K562 (cell line): ENCODE results near the gene CHPF2. TPM values are rescaled to one million over a fixed set of nuclear protein-coding genes. Genes with fewer than 3 reads are reported as not detected.
A peak's percentile ranks its signal among the peaks of the same experiment; 100 is the strongest.

Experiments
- ATAC-seq: fragments of 200-7000 bp; cut with Tn5 transposase; 3 replicates; pipeline ENCODE4 v1.9.1; 2020; ENCODE audit warnings: moderate library complexity
- BruUV-seq: library from RNA; stranded (reverse); fragments of 400-500 nt; replicated peaks from 2 replicates; lab custom pipeline; 2021; lab: Mats Ljungman, UMichigan
- CTCF ChIA-PET: fragments of 300-600 bp; formaldehyde crosslinking; extraction: SDS; loops from one replicate; lab custom pipeline; 2021; ENCODE audit warnings: low intra/inter-chr PET ratio; lab: Yijun Ruan, JAX
- POLR2A ChIA-PET: fragments of 300-600, 350-650 bp; sonication (Branson Sonifier 250); formaldehyde crosslinking; extraction: SDS; loops from one replicate; lab custom pipeline; 2021; ENCODE audit warnings: antibody characterized with exemption, inconsistent platforms; lab: Yijun Ruan, JAX
- DNase-seq, 4 experiments: peaks; one replicate each; pipeline versions ENCODE4 v3.0.0 to v3.0.0-alpha.2; 2011 to 2018; ENCODE audit warnings: low spot score in 3 of 4, mixed read lengths in 3 of 4; ENCODE audit errors: extremely low read depth in 1 of 4
- FAIRE-seq: peaks from 2 replicates; lab custom pipeline; 2011; peaks lifted over from hg19 to GRCh38; lab: Jason Lieb, UNC
- H2AFZ ChIP-seq: 2 replicates; pipeline ENCODE4 v1.6.0; 2011; ENCODE audit warnings: low read depth, low read length, control low read depth, inconsistent platforms
- H3K27ac ChIP-seq: fragments of 200-600 bp; 3 replicates; pipeline ENCODE4 v1.8.0; 2011; ENCODE audit warnings: low read depth, mild to moderate bottlenecking, control low read depth, inconsistent platforms, low read length, moderate library complexity, mixed read lengths; ENCODE audit errors: extremely low read depth
- H3K27me3 ChIP-seq, 2 experiments: fragments of 300-600 bp in 1 of 2; 2 replicates in 1 of 2; 3 replicates in 1 of 2; pipeline versions ENCODE4 v1.6.0 to v1.8.0; 2011; ENCODE audit warnings: inconsistent platforms in 2 of 2, low read length in 2 of 2, mild to moderate bottlenecking in 1 of 2, mixed read lengths in 1 of 2, moderate library complexity in 1 of 2; ENCODE audit not compliant: control insufficient read depth in 2 of 2, insufficient read depth in 2 of 2
- H3K36me3 ChIP-seq: fragments of 300-600 bp; 3 replicates; pipeline ENCODE4 v1.8.0; 2011; ENCODE audit warnings: mild to moderate bottlenecking, low read length, inconsistent platforms; ENCODE audit not compliant: control insufficient read depth, insufficient read depth
- H3K4me1 ChIP-seq, 2 experiments: fragments of 200-600 bp in 1 of 2; replicated peaks in 1 of 2; 2 replicates in 1 of 2; 3 replicates in 1 of 2; pipeline versions ENCODE4 v1.5.1 to v1.8.0; 2011; ENCODE audit warnings: inconsistent platforms in 2 of 2, low read length in 2 of 2, mild to moderate bottlenecking in 1 of 2, mixed read lengths in 1 of 2, moderate library complexity in 1 of 2; ENCODE audit not compliant: control insufficient read depth in 2 of 2, insufficient read depth in 2 of 2
- H3K4me2 ChIP-seq: 2 replicates; pipeline ENCODE4 v1.6.1; 2011; ENCODE audit warnings: low read length, control low read depth, inconsistent platforms, mixed read lengths; ENCODE audit not compliant: insufficient read depth
- H3K4me3 ChIP-seq: fragments of 200-600 bp; sonication (generic), shearing (Covaris generic); 2 replicates; pipeline ENCODE4 v1.5.1; 2016; ENCODE audit warnings: control low read depth, inconsistent platforms
- H3K79me2 ChIP-seq: fragments of 200-600 bp; 3 replicates; pipeline ENCODE4 v1.8.0; 2011; ENCODE audit warnings: low read length, inconsistent platforms; ENCODE audit not compliant: control insufficient read depth, insufficient read depth
- H3K9ac ChIP-seq, 2 experiments: 2 replicates each; pipeline versions ENCODE4 v1.6.0 to v1.6.1; 2011; ENCODE audit warnings: low read depth in 2 of 2, low read length in 2 of 2, control low read depth in 1 of 2, inconsistent platforms in 1 of 2, mild to moderate bottlenecking in 1 of 2, mixed read lengths in 1 of 2; ENCODE audit not compliant: insufficient read depth in 1 of 2
- H3K9me1 ChIP-seq: one replicate; pipeline ENCODE4 v1.6.0; 2011; ENCODE audit warnings: inconsistent platforms, mild to moderate bottlenecking, low read length, moderate library complexity; ENCODE audit not compliant: control insufficient read depth, insufficient read depth
- H3K9me3 ChIP-seq: replicated peaks from 2 replicates; pipeline ENCODE4 v1.5.1; 2011; ENCODE audit warnings: low read depth, low read length, inconsistent platforms; ENCODE audit not compliant: control insufficient read depth, insufficient read depth
- H4K20me1 ChIP-seq: replicated peaks from 2 replicates; pipeline ENCODE4 v1.6.1; 2011; ENCODE audit warnings: low read length, inconsistent platforms, mixed read lengths; ENCODE audit not compliant: control insufficient read depth, insufficient read depth
- CBX5 ChIP-seq: IDR thresholded peaks from 2 replicates; pipeline ENCODE4 v1.6.1; 2014; ENCODE audit warnings: low read depth, borderline replicate concordance
- E2F4 ChIP-seq: sonication (generic); formaldehyde crosslinking; IDR thresholded peaks from 2 replicates; pipeline ENCODE4 v1.8.0; 2022; ENCODE audit warnings: mild to moderate bottlenecking, low read depth, missing genetic modification reagents
- HCFC1 ChIP-seq: IDR thresholded peaks from 2 replicates; pipeline ENCODE4 v1.6.1; 2012; ENCODE audit warnings: low read depth, low read length, improper control_type of control experiment
- MCM3 ChIP-seq: fragments of 450-650 bp; IDR thresholded peaks from 2 replicates; pipeline ENCODE4 v1.6.1; 2016
- MTA2 ChIP-seq: fragments of 450-650 bp; IDR thresholded peaks from 2 replicates; pipeline ENCODE4 v1.6.1; 2016; ENCODE audit warnings: low read depth
- POLR2G ChIP-seq: fragments of 200-400 bp; formaldehyde crosslinking; IDR thresholded peaks from 2 replicates; pipeline ENCODE4 v1.6.1; 2017; ENCODE audit warnings: low read depth, mild to moderate bottlenecking, antibody characterized with exemption, low read length, moderate library complexity
- ZNF407 ChIP-seq: fragments of 450-650 bp; IDR thresholded peaks from 2 replicates; pipeline ENCODE4 v1.6.1; 2016; ENCODE audit warnings: low read depth
- ZNF695 ChIP-seq: fragments of 450-650 bp; formaldehyde crosslinking; IDR thresholded peaks from 2 replicates; pipeline ENCODE4 v1.4.0; 2020; ENCODE audit warnings: mild to moderate bottlenecking, moderate library complexity
- WGBS: fragments of 100-300 bp; shearing (Covaris generic); methylation state at CpG from one replicate; pipeline ENCODE4 v1.1.6; 2016; ENCODE audit warnings: low coverage, mixed read lengths; ENCODE audit not compliant: insufficient coverage; ENCODE audit errors: missing lambda C conversion rate; 5-methylcytosine and 5-hydroxymethylcytosine counted together
- in situ Hi-C: fragments of 300-500 bp; cut with MboI; formaldehyde crosslinking; loops from 4 replicates; pipeline ENCODE4 v1.15.0; 2018; ENCODE audit warnings: inconsistent platforms, mixed read lengths
- intact Hi-C: fragments of 100-400 bp; cut with micrococcal nuclease; formaldehyde crosslinking; loops from 2 replicates; pipeline ENCODE4 v1.14.2; 2022
- polyA plus RNA-seq, 8 experiments: library from polyadenylated mRNA; depleted of rRNA in 4 of 8; stranded (reverse) in 5 of 8; unstranded in 3 of 8; fragments of >200 nt; fragmentation: Nextera tagmentation in 2 of 8; fragmentation: Illumina TruSeq in 1 of 8; extraction: Ambion mirVana in 2 of 8; extraction: Trizol in 1 of 8; gene quantifications; 2 replicates each; pipeline versions ENCODE4 v1.2.1 to v1.2.3, GENCODE V29; 2011 to 2014; ENCODE audit warnings: inconsistent platforms in 1 of 8, missing spikeins in 1 of 8
- total RNA-seq, 7 experiments: library from RNA; depleted of rRNA in 6 of 7; stranded (reverse); fragments of >200 nt in 6 of 7; fragmentation: Illumina TruSeq in 2 of 7; extraction: Trizol in 2 of 7; gene quantifications; 2 replicates each; pipeline versions ENCODE4 v1.2.1 to v1.2.3, GENCODE V29; 2011 to 2021; ENCODE audit warnings: low replicate concordance in 1 of 7
- TF ChIP-seq, protein P1 (sequence below): fragments of 250-450 bp; sonication (Bioruptor Pico); IDR thresholded peaks from 2 replicates; pipeline ENCODE4 v1.5.0; 2020; ENCODE audit warnings: mild to moderate bottlenecking, borderline replicate concordance

Gene CHPF2
- total and polyA plus RNA-seq, 9 of the 15 experiments (the other 6 are each of a cell fraction or from before 2014, with no cell fraction given): 0.08 to 32.8 (median 10.5) TPM

GRCh38 chr7:151238924-151239836 is 6.9 kb downstream of the CHPF2 start:
- Histone ChIP-seq H3K36me3 (peaks cover 40% of the 10 kb centered on the region; the same call in 2 of the 3 replicates), H3K4me3 (no peak overlapping the region), H4K20me1 (peaks cover 55% of the 10 kb centered on the region), H3K9me3 (no peaks in the 10 kb centered on the region), H3K4me1 (peaks cover 10 to 35% of the 10 kb centered on the region in 2 experiments; a peak in 4 of 5 replicates), H3K4me2 (no peak overlapping the region), H3K27ac (no peak overlapping the region), H3K9me1 (peaks cover 4% of the 10 kb centered on the region), H3K79me2 (peaks cover 7% of the 10 kb centered on the region), H3K9ac (no peak overlapping the region), H2AFZ (no peak overlapping the region), H3K27me3 (0 out of 5 replicates have a peak, but pooled peaks cover 0 to 4% of the 10 kb centered on the region in 2 experiments)
- in situ Hi-C loops (no loop called here), intact Hi-C loops (no loop called here)
- no peak for FAIRE-seq
- ChIA-PET POLR2A (interaction anchor here (0.6 to 3.8 kb wide), 7 partner anchors 11 to 291 kb away, joined by 3 to 36 read pairs (median 3); partner anchors contain the start of gene ABCF2), CTCF (interaction anchor here (0.6 kb wide), 1 partner anchor 10 kb away, joined by 3 read pairs; no protein-coding TSS in a partner anchor)
- no TSS peak for BruUV-seq
- ATAC-seq: no peak
- WGBS: 87% methylated on average over 25 of the region's 25 CpGs
- peak in 1 of 4 experiments; percentile 26 for DNase-seq
- TF ChIP-seq CBX5: no peak
- TF ChIP-seq, protein P1, sequence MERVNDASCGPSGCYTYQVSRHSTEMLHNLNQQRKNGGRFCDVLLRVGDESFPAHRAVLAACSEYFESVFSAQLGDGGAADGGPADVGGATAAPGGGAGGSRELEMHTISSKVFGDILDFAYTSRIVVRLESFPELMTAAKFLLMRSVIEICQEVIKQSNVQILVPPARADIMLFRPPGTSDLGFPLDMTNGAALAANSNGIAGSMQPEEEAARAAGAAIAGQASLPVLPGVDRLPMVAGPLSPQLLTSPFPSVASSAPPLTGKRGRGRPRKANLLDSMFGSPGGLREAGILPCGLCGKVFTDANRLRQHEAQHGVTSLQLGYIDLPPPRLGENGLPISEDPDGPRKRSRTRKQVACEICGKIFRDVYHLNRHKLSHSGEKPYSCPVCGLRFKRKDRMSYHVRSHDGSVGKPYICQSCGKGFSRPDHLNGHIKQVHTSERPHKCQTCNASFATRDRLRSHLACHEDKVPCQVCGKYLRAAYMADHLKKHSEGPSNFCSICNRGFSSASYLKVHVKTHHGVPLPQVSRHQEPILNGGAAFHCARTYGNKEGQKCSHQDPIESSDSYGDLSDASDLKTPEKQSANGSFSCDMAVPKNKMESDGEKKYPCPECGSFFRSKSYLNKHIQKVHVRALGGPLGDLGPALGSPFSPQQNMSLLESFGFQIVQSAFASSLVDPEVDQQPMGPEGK: no peak
- TF ChIP-seq MCM3: no peak
- no peak for TF ChIP-seq MTA2
- no peak for TF ChIP-seq HCFC1
- peak; percentile 56 for TF ChIP-seq POLR2G
- TF ChIP-seq ZNF407: no peak
- TF ChIP-seq E2F4 (CRISPR knock-in tag): no peak
- no peak for TF ChIP-seq ZNF695 (CRISPR knock-in tag)
